Measurements from ENCODE around the gene MTFMT.

The MTFMT gene

GRCh38 chr15:64951777-64952418, 77.5 kb downstream of the MTFMT start:
- H3K9me3 Mint-ChIP-seq = peaks cover 36% of the 10 kb centered on the region
- peak overlapping the region; percentile 87 for H3K27ac Mint-ChIP-seq
- peaks cover 46% of the 10 kb centered on the region for H3K4me1 Mint-ChIP-seq
- ATAC-seq = no peak
- H3K4me3 Mint-ChIP-seq = no peak overlapping the region
- no peaks in the 10 kb centered on the region for H3K27me3 Mint-ChIP-seq
- H3K36me3 Mint-ChIP-seq = peaks cover 38% of the 10 kb centered on the region

Measured in stimulated activated memory B cell treated with anti-CD40 and anti-IgM and Interleukin-4, amounts not matched to agents 10 μg/mL and 1 μg/mL and 100 μg/mL, for 72 hours (primary cell).